Mesenchymal stem cell (in vitro differentiated cells and primary cell): ENCODE results near the gene PTPN1.

Source experiments
- DNase-seq: peaks from one replicate; pipeline ENCODE4 v3.0.0-alpha.2; 2013
- H2AFZ ChIP-seq: one replicate; pipeline ENCODE4 v1.6.1; 2013; ENCODE audit warnings: low read depth, mild to moderate bottlenecking, control low read depth, inconsistent platforms, low read length, moderate library complexity
- H2AK5ac ChIP-seq: 2 replicates; pipeline ENCODE4 v1.6.1; 2013; ENCODE audit warnings: low read length, moderate library complexity, mild to moderate bottlenecking, inconsistent platforms; ENCODE audit not compliant: severe bottlenecking
- H2BK120ac ChIP-seq: one replicate; pipeline ENCODE4 v1.6.1; 2013; ENCODE audit warnings: low read depth, mild to moderate bottlenecking, inconsistent platforms, low read length, moderate library complexity
- H2BK12ac ChIP-seq, 2 experiments: one replicate each; pipeline ENCODE4 v1.6.1; 2013; ENCODE audit warnings: inconsistent platforms in 2 of 2, low read length in 2 of 2, mild to moderate bottlenecking in 2 of 2, moderate library complexity in 2 of 2, control low read depth in 1 of 2
- H2BK15ac ChIP-seq: one replicate; pipeline ENCODE4 v1.6.1; 2013; ENCODE audit warnings: mild to moderate bottlenecking, low read depth, inconsistent platforms; ENCODE audit not compliant: poor library complexity, severe bottlenecking
- H2BK5ac ChIP-seq: 2 replicates; pipeline ENCODE4 v1.6.1; 2013; ENCODE audit warnings: low read depth, mild to moderate bottlenecking, low read length, control low read depth, inconsistent platforms; ENCODE audit not compliant: poor library complexity, severe bottlenecking
- H3K14ac ChIP-seq, 2 experiments: one replicate each; pipeline ENCODE4 v1.6.1; 2013; ENCODE audit warnings: inconsistent platforms in 2 of 2, low read length in 2 of 2, control low read depth in 1 of 2, mild to moderate bottlenecking in 1 of 2, moderate library complexity in 1 of 2
- H3K18ac ChIP-seq, 2 experiments: one replicate each; pipeline ENCODE4 v1.6.1; 2013; ENCODE audit warnings: inconsistent platforms in 2 of 2, low read length in 2 of 2, control low read depth in 1 of 2, low read depth in 1 of 2, mild to moderate bottlenecking in 1 of 2
- H3K23ac ChIP-seq, 2 experiments: one replicate each; pipeline ENCODE4 v1.6.1; 2013; ENCODE audit warnings: inconsistent platforms in 2 of 2, low read length in 2 of 2, mild to moderate bottlenecking in 2 of 2, moderate library complexity in 2 of 2, control low read depth in 1 of 2
- H3K27ac ChIP-seq: 2 replicates; pipeline ENCODE4 v1.5.1; 2013; ENCODE audit warnings: mild to moderate bottlenecking, moderate library complexity, low read length, control low read depth, inconsistent platforms; ENCODE audit not compliant: poor library complexity, severe bottlenecking
- H3K27me3 ChIP-seq, 2 experiments: 2 replicates each; pipeline versions ENCODE4 v1.6.1 to v1.7.0; 2013; ENCODE audit warnings: low read length in 2 of 2, mild to moderate bottlenecking in 2 of 2, moderate library complexity in 2 of 2, control low read depth in 1 of 2, inconsistent platforms in 1 of 2; ENCODE audit not compliant: control insufficient read depth in 1 of 2, insufficient read depth in 1 of 2
- H3K36me3 ChIP-seq, 2 experiments: 2 replicates each; pipeline versions ENCODE4 v1.6.1 to v1.7.0; 2013; ENCODE audit warnings: low read length in 2 of 2, control low read depth in 1 of 2, inconsistent platforms in 1 of 2, low read depth in 1 of 2, mild to moderate bottlenecking in 1 of 2; ENCODE audit not compliant: insufficient read depth in 2 of 2, control insufficient read depth in 1 of 2
- H3K4ac ChIP-seq, 2 experiments: one replicate each; pipeline ENCODE4 v1.6.1; 2013; ENCODE audit warnings: inconsistent platforms in 2 of 2, low read length in 2 of 2, mild to moderate bottlenecking in 2 of 2, moderate library complexity in 2 of 2, control low read depth in 1 of 2, low read depth in 1 of 2
- H3K4me1 ChIP-seq: 2 replicates; pipeline ENCODE4 v1.6.1; 2013; ENCODE audit warnings: low read depth, low read length, control low read depth; ENCODE audit not compliant: control insufficient read depth, insufficient read depth
- H3K4me2 ChIP-seq: 2 replicates; pipeline ENCODE4 v1.6.1; 2013; ENCODE audit warnings: low read length, mild to moderate bottlenecking, inconsistent platforms; ENCODE audit not compliant: poor library complexity, severe bottlenecking
- H3K4me3 ChIP-seq, 2 experiments: 2 replicates each; pipeline versions ENCODE4 v1.5.1 to v1.7.0; 2013; ENCODE audit warnings: low read length in 2 of 2, mild to moderate bottlenecking in 2 of 2, control low read depth in 1 of 2, low read depth in 1 of 2; ENCODE audit not compliant: insufficient read depth in 1 of 2
- H3K79me1 ChIP-seq: replicated peaks from 2 replicates; pipeline ENCODE4 v1.6.1; 2013; ENCODE audit warnings: mild to moderate bottlenecking, control low read depth, low read length, inconsistent platforms; ENCODE audit not compliant: poor library complexity, severe bottlenecking
- H3K9ac ChIP-seq: 2 replicates; pipeline ENCODE4 v1.7.0; 2013; ENCODE audit warnings: mild to moderate bottlenecking, low read length, moderate library complexity
- H3K9me3 ChIP-seq: 2 replicates; pipeline ENCODE4 v1.7.0; 2013; ENCODE audit warnings: mild to moderate bottlenecking, low read length; ENCODE audit not compliant: control insufficient read depth
- H4K8ac ChIP-seq: one replicate; pipeline ENCODE4 v1.6.1; 2013; ENCODE audit warnings: inconsistent platforms, mild to moderate bottlenecking, low read length, moderate library complexity
- H4K91ac ChIP-seq: one replicate; pipeline ENCODE4 v1.6.1; 2013; ENCODE audit warnings: mild to moderate bottlenecking, low read length, inconsistent platforms
- WGBS: methylation state at CpG from one replicate; pipeline ENCODE4 v1.1.7; 2013; ENCODE audit warnings: mixed read lengths; 5-methylcytosine and 5-hydroxymethylcytosine counted together

The PTPN1 gene

DNA sequence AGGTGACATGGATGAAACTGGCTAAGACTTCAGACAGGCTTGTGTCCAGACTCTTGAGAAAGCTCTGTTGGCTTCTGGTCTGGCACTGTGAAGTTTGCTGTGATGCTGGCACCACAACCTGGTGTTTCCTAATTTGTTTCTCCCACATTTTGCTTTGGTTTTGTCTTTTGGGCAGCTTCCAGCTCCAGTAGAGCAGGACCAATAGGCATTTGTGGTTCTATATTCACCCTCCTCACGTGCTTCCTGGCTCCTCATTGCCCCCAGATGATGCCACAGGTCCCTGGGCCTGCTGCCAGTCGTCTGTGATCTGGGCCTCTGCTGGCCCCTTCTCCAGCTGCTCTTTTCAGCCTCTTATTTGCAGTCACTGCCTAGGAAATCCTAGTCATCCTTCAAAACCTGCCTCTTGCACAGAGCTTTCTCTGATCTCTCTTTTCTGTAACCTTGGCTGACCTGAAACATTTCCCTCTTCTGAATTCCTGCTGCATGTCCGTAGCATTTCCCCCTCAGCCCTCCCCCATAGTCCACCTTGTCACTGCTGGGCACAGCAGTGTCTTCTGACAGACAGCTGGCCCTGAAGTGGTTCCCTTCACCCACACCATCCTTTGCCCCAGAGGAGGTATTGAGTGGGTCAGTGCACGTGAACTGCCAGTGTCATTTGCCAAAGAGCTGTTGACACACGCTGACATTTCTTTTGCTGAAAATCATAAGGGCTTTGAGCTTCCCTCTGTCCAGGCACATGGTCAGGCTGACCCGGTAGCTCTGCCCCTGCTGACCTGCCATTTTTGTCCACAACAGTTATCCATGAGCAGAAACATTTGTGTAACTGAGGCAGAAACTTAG lies 63.0 kb downstream of the PTPN1 start:
- Histone ChIP-seq H3K9me3 (no peaks in the 10 kb centered on the region), H2BK120ac (no peak overlapping the region), H3K23ac (no peak overlapping the region), H3K9ac (peak overlapping the region; percentile 55), H3K18ac (peak overlapping the region in 1 of 2 experiments; percentile 67), H3K4ac (peak overlapping the region in 1 of 2 experiments; percentile 47), H2BK12ac (no peak overlapping the region), H3K4me3 (no peak overlapping the region), H3K79me1 (peaks cover 38% of the 10 kb centered on the region), H2BK15ac (no peak overlapping the region), H2AFZ (no peak overlapping the region), H3K4me1 (peaks cover 31% of the 10 kb centered on the region), H3K27me3 (no peaks in the 10 kb centered on the region), H3K4me2 (no peak overlapping the region), H4K8ac (no peak overlapping the region), H2AK5ac (no peak overlapping the region), H3K14ac (no peak overlapping the region), H3K27ac (peak overlapping the region; percentile 4), H2BK5ac (no peak overlapping the region), H4K91ac (no peak overlapping the region), H3K36me3 (peaks cover 58 to 64% of the 10 kb centered on the region in 2 experiments)
- DNase-seq: no peak
- 84% methylated on average over 6 of the region's 6 CpGs for WGBS

DNA sequence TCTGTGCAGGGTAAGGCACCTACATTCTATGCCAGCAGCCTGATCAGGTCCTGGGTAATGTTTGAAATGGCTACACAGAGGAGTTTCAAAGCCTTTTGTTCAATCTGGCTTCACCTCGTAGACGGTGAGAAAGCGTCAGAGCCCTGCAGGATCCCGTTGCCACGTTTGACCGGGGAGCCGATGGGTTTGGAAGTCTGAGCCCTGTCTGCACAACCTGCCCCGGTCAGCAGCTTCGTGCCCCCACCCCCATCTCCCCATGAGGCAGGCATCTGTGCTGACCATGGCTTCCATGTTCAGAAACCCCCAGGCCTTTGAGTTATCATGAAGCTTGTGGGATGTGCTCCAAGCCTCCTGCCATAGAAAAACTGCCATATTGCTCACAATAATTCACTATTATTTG lies 63.9 kb downstream of the PTPN1 start:
- no peak overlapping the region for H3K4me2 ChIP-seq
- no peak overlapping the region for H2BK5ac ChIP-seq
- H3K27ac ChIP-seq: no peak overlapping the region
- no peak overlapping the region for H2BK15ac ChIP-seq
- H3K4me1 ChIP-seq: peaks cover 31% of the 10 kb centered on the region
- peak overlapping the region; percentile 55 for H3K9ac ChIP-seq
- no peak overlapping the region for H4K91ac ChIP-seq
- H3K4me3 ChIP-seq: no peak overlapping the region
- no peak overlapping the region for H3K23ac ChIP-seq
- DNase-seq: no peak
- no peak overlapping the region for H2AFZ ChIP-seq
- no peak overlapping the region for H3K14ac ChIP-seq
- no peaks in the 10 kb centered on the region for H3K27me3 ChIP-seq
- no peak overlapping the region for H4K8ac ChIP-seq
- H3K9me3 ChIP-seq: no peaks in the 10 kb centered on the region
- H3K18ac ChIP-seq: no peak overlapping the region
- peaks cover 34% of the 10 kb centered on the region for H3K79me1 ChIP-seq
- H2BK120ac ChIP-seq: no peak overlapping the region
- WGBS: 97% methylated on average over 9 of the region's 9 CpGs
- peaks cover 58 to 64% of the 10 kb centered on the region in 2 experiments for H3K36me3 ChIP-seq
- H3K4ac ChIP-seq: no peak overlapping the region
- H2AK5ac ChIP-seq: no peak overlapping the region
- no peak overlapping the region for H2BK12ac ChIP-seq

DNA sequence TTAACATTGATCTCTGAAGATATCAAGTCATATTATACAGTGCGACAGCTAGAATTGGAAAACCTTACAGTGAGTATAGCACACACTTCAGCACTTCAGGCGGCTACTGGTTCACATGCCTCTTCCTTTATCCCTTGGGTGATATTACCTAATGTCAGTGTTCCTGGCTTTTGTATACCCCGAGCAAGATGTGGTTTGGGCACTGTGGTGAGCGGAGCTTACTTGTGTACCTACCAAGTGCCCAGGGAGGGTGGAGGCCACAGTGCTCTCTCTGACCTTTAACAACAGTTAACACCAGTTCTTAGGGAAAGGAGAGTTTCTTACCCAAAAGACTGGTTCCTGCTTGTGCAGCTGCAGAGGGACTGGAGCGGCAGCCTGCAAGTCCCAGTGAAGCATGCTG lies 64.4 kb downstream of the PTPN1 start:
- peaks cover 31% of the 10 kb centered on the region for H3K4me1 ChIP-seq

DNA sequence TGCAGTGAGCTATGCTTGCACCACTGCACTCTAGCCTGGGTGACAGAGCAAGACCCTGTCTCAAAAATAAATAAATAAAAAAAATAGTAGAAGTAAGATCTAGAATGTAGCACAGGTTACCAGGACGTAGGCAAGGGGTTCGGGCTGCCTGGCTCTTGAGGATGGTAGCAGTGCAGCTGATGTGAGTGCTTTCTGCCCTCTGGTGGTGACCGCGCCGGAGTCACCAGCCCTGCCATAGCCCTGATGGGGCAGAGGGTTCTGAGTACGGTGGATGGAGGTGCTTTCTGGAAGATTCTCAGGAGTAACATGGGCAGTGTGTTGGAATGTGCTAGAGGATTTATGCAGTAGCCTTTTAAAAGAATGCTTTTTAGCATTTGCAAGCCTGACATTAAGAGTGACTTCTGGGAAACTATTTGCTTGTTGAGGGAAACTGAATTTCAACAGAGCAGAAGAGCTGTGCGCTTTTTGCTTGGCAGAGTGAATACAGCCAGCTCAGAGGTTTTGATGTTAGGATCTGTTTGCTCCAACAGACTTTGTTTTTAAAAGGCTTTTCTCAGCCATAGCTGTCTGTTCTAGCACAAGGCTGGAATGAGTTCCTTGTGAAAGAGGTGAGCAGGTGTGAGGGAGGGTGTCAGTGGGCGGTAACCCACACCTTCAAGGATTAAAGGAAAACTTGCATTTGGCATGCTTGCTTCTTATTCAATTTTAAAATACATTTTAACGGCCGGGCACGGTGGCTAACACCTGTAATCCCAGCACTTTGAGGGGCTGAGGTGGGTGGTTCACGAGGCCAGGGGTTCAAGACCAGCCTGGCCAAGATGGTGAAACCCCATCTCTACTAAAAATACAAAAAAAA lies 65.9 kb downstream of the PTPN1 start:
- H3K27ac ChIP-seq: no peak overlapping the region
- peaks cover 38% of the 10 kb centered on the region for H3K79me1 ChIP-seq
- no peak overlapping the region for H2AK5ac ChIP-seq
- 72% methylated on average over 12 of the region's 12 CpGs for WGBS
- no peak overlapping the region for H2BK15ac ChIP-seq
- H3K27me3 ChIP-seq: no peaks in the 10 kb centered on the region
- H3K4me2 ChIP-seq: no peak overlapping the region
- no peak overlapping the region for H3K4me3 ChIP-seq
- DNase-seq: peak; percentile 72
- H3K4me1 ChIP-seq: peaks cover 23% of the 10 kb centered on the region
- no peak overlapping the region for H4K91ac ChIP-seq
- no peaks in the 10 kb centered on the region for H3K9me3 ChIP-seq
- no peak overlapping the region for H3K18ac ChIP-seq
- no peak overlapping the region for H3K14ac ChIP-seq
- no peak overlapping the region for H2BK12ac ChIP-seq
- no peak overlapping the region for H4K8ac ChIP-seq
- H3K23ac ChIP-seq: no peak overlapping the region
- H2AFZ ChIP-seq: no peak overlapping the region
- peak overlapping the region; percentile 3 for H3K9ac ChIP-seq
- H2BK5ac ChIP-seq: no peak overlapping the region
- no peak overlapping the region for H3K4ac ChIP-seq
- H3K36me3 ChIP-seq: peaks cover 66 to 68% of the 10 kb centered on the region in 2 experiments
- H2BK120ac ChIP-seq: no peak overlapping the region

More for the DNA sequence above, 64.4 kb downstream of the PTPN1 start:
- H4K91ac ChIP-seq: peak overlapping the region; percentile 20
- H3K27me3 ChIP-seq: no peaks in the 10 kb centered on the region
- H2AK5ac ChIP-seq: peak overlapping the region; percentile 55
- H3K36me3 ChIP-seq: peaks cover 58 to 64% of the 10 kb centered on the region in 2 experiments
- no peak overlapping the region for H2BK12ac ChIP-seq
- no peak overlapping the region for H3K4me2 ChIP-seq
- H3K27ac ChIP-seq: no peak overlapping the region
- no peak overlapping the region for H3K9ac ChIP-seq
- H3K9me3 ChIP-seq: no peaks in the 10 kb centered on the region
- 99% methylated on average over 5 of the region's 5 CpGs for WGBS
- H3K14ac ChIP-seq: no peak overlapping the region
- H3K4me3 ChIP-seq: no peak overlapping the region
- H2AFZ ChIP-seq: no peak overlapping the region
- H3K79me1 ChIP-seq: peaks cover 35% of the 10 kb centered on the region
- no peak overlapping the region for H2BK120ac ChIP-seq
- H2BK15ac ChIP-seq: no peak overlapping the region
- H2BK5ac ChIP-seq: no peak overlapping the region
- no peak overlapping the region for H3K18ac ChIP-seq
- H3K4ac ChIP-seq: no peak overlapping the region
- DNase-seq: no peak
- no peak overlapping the region for H3K23ac ChIP-seq
- H4K8ac ChIP-seq: peak overlapping the region; percentile 59
